ENCODE results near the gene FOXK2. TPM values are rescaled to one million over a fixed set of nuclear protein-coding genes. Genes with fewer than 3 reads are reported as not detected.

The FOXK2 gene
- total RNA-seq, 3 donors from 2014 or later (not counting 1 experiment from before 2014, with no cell fraction given), result 42.5 to 50.0 (median 46.4) TPM

DNA sequence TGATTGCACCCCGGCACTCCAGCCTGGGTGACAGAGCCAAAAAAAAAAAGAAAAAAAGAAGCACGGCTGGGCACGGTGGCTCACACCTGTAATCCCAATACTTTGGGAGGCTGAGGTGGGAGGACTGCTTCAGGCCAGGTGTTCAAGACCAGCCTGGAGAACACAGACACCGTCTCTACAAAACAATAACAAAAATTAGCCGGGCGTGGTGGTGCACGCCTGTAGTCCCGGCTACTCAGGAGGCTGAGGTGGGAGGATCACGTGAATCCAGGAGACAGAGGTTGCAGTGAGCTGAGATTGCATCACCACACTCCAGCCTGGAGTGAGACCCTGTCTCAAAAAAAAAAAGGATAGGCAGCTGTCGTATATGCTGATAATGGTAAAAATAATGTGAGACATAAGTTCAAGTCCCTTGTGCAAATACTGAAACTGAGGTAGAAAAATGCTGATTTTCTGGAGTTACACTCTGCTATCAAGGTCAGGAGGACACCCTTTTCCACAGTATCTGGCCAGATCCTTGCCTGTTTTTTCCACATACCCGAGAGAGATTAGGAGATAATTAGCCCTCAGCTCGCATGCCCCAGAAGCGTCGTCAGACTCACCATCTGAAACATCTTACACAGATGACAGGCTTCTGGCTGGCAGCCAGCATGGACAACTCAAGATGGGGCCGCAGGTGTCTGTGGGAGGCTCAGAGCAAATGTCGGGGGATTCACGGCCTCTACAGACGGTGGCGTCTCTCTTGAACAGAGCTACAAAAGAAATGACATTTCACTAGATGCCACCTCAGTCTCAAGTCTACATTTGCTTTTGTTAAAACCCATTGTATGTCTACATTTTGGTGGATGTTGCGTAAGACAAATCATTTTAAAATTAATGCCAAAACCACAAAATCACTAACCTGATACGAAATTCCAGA, 91.9 kb downstream of the FOXK2 start:
- no peak for DNase-seq
- peaks cover 6% of the 10 kb centered on the region for H3K36me3 Mint-ChIP-seq
- no peaks in the 10 kb centered on the region for H3K27me3 Mint-ChIP-seq (ENCODE audit: low read depth in 2 of 2)
- WGBS (ENCODE audit: insufficient coverage), result 76% methylated on average over 18 of the region's 21 CpGs
- Histone ChIP-seq H3K27me3 (ENCODE audit: control insufficient read depth, insufficient read depth, low read length) (no peaks in the 10 kb centered on the region), H3K4me1 (ENCODE audit: control insufficient read depth, insufficient read depth, low read length) (no peaks in the 10 kb centered on the region), H3K9me3 (ENCODE audit: control insufficient read depth, insufficient read depth, low read length) (no peaks in the 10 kb centered on the region), H3K4me3 (ENCODE audit: low read length) (no peak overlapping the region), H3K27ac (ENCODE audit: low read length) (no peak overlapping the region), H3K36me3 (ENCODE audit: control insufficient read depth, insufficient read depth, low read length) (peaks cover 38% of the 10 kb centered on the region)
- ATAC-seq, result no peak
- H3K9me3 Mint-ChIP-seq, result no peaks in the 10 kb centered on the region
- intact Hi-C loops (cut with micrococcal nuclease), result no loop called here
- H3K27ac Mint-ChIP-seq, result no peak overlapping the region
- H3K4me3 Mint-ChIP-seq, result no peak overlapping the region
- no peaks in the 10 kb centered on the region for H3K4me1 Mint-ChIP-seq
- TF ChIP-seq, protein P1, sequence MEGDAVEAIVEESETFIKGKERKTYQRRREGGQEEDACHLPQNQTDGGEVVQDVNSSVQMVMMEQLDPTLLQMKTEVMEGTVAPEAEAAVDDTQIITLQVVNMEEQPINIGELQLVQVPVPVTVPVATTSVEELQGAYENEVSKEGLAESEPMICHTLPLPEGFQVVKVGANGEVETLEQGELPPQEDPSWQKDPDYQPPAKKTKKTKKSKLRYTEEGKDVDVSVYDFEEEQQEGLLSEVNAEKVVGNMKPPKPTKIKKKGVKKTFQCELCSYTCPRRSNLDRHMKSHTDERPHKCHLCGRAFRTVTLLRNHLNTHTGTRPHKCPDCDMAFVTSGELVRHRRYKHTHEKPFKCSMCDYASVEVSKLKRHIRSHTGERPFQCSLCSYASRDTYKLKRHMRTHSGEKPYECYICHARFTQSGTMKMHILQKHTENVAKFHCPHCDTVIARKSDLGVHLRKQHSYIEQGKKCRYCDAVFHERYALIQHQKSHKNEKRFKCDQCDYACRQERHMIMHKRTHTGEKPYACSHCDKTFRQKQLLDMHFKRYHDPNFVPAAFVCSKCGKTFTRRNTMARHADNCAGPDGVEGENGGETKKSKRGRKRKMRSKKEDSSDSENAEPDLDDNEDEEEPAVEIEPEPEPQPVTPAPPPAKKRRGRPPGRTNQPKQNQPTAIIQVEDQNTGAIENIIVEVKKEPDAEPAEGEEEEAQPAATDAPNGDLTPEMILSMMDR (IDR thresholded peaks at IDR 0.05), result no peak

DNA sequence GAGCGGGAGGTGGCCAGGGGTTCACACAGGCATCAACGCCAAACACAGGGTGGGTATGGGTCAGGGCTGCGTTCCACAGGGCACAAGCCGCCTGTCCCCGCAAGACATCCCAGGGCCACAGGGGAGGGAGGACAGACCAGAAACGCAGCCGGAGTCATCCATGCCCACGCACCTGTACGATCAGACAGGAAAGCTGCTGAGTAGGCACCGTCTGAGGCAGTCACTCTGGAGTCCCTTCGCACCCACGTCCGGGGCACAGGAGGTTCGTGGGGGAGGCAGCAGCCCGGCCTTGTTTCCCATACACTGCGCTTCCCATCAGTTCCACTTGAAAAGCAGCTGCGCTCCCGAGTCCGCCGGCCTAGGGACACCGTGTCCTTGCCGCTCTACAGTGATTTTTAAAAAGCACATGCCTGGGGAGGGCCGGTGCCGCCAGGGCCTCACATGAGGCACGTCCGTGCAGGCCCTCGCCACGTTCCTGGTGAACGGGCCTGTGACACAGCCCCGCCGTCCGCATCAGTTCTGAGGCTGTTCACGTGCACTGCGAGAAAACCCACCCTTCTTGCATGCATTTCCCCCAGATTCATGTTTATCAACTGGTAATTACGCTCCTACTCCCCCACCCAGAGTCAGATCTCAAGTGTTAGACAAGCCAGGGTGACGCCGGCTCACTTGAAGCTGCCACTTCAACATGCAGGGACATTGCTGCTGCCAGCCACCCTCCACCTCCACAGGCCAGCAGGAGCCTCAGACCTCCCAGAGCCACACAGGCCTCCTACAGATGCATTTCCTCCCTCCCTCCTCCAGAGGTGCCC, 94.0 kb downstream of the FOXK2 start:
- peak overlapping the region; percentile 45 to 59 for H3K27ac Mint-ChIP-seq
- H3K4me3 Mint-ChIP-seq, result no peak overlapping the region
- H3K4me1 ChIP-seq (ENCODE audit: control insufficient read depth, insufficient read depth, low read length), result no peaks in the 10 kb centered on the region
- no peak for DNase-seq
- peaks cover 52% of the 10 kb centered on the region for H3K36me3 ChIP-seq (ENCODE audit: control insufficient read depth, insufficient read depth, low read length)
- H3K9me3 Mint-ChIP-seq, result no peaks in the 10 kb centered on the region
- TF ChIP-seq, protein P1 (IDR thresholded peaks at IDR 0.05), result no peak
- WGBS (ENCODE audit: insufficient coverage), result 95% methylated on average over 37 of the region's 37 CpGs
- ATAC-seq, result peak in 1 of 3 donors; percentile 24
- H3K27me3 ChIP-seq (ENCODE audit: control insufficient read depth, insufficient read depth, low read length), result no peaks in the 10 kb centered on the region
- no peaks in the 10 kb centered on the region for H3K4me1 Mint-ChIP-seq
- no peaks in the 10 kb centered on the region for H3K27me3 Mint-ChIP-seq (ENCODE audit: low read depth in 2 of 2)
- peaks cover 6% of the 10 kb centered on the region for H3K36me3 Mint-ChIP-seq
- H3K27ac ChIP-seq (ENCODE audit: low read length), result no peak overlapping the region
- H3K9me3 ChIP-seq (ENCODE audit: control insufficient read depth, insufficient read depth, low read length), result no peaks in the 10 kb centered on the region
- intact Hi-C loops (cut with micrococcal nuclease), result no loop called here
- H3K4me3 ChIP-seq (ENCODE audit: low read length), result no peak overlapping the region

DNA sequence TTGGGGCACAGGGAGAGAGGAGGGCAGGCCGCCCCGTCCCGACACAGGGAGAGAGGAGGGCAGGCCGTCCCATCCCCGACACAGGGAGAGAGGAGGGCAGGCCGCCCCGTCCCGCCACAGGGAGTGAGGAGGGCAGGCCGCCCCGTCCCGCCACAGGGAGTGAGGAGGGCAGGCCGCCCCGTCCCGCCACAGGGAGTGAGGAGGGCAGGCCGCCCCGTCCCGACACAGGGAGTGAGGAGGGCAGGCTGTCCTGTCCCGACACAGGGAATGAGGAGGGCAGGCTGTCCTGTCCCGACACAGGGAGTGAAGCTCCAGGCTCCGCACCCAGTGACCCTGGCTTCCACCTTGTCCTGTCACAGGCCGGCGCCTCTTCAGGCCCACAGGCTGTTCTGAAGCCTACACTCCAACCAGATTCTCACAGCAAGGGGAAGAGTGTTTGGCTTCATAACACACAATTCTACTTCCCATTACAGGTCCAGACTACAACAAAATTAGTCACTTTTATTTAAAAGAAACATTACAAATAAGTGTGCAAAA, 94.6 kb downstream of the FOXK2 start:
- peaks cover 54% of the 10 kb centered on the region for H3K36me3 ChIP-seq (ENCODE audit: control insufficient read depth, insufficient read depth, low read length)

More for the DNA sequence above, 94.6 kb downstream of the FOXK2 start:
- intact Hi-C loops (cut with micrococcal nuclease), result no loop called here
- Histone ChIP-seq H3K9me3 (ENCODE audit: control insufficient read depth, insufficient read depth, low read length) (no peaks in the 10 kb centered on the region), H3K27me3 (ENCODE audit: control insufficient read depth, insufficient read depth, low read length) (no peaks in the 10 kb centered on the region), H3K4me1 (ENCODE audit: control insufficient read depth, insufficient read depth, low read length) (no peaks in the 10 kb centered on the region), H3K27ac (ENCODE audit: low read length) (no peak overlapping the region), H3K4me3 (ENCODE audit: low read length) (no peak overlapping the region)
- Mint-ChIP-seq H3K9me3 (no peaks in the 10 kb centered on the region), H3K27ac (peak overlapping the region; percentile 45 to 59), H3K4me3 (no peak overlapping the region), H3K36me3 (peaks cover 6% of the 10 kb centered on the region), H3K4me1 (no peaks in the 10 kb centered on the region), H3K27me3 (ENCODE audit: low read depth in 2 of 2) (no peaks in the 10 kb centered on the region)
- TF ChIP-seq, protein P1 (IDR thresholded peaks at IDR 0.05), result no peak
- 97% methylated on average over 22 of the region's 22 CpGs for whole genome bisulfite sequencing (ENCODE audit: insufficient coverage)
- ATAC-seq, result no peak
- DNase-seq, result no peak

Data from natural killer cell (primary cell).